GM21367 (cell line): ENCODE data around the gene ACSL1.
"Not testable (repeated sequence)": the region's sequence is repeated elsewhere in the genome, so short reads cannot be mapped to it uniquely, and the experiment has no call there.

Experiments used
- ATAC-seq: cut with Tn5 transposase; IDR thresholded peaks from one replicate; pipeline ENCODE4 v1.9.1; 2021; ENCODE audit not compliant: unreplicated experiment

Gene ACSL1

GRCh38 chr4:184793735-184794355 is 31.9 kb downstream of the ACSL1 start:
- ATAC-seq = no peak

- ATAC-seq = no peak
Observed at GRCh38 chr4:184792950-184793555, 32.7 kb downstream of the ACSL1 start.

- ATAC-seq = no peak
Observed at GRCh38 chr4:184792334-184792733, 33.4 kb downstream of the ACSL1 start.

- ATAC-seq = no peak
Observed at GRCh38 chr4:184790826-184791225, 34.9 kb downstream of the ACSL1 start.

GRCh38 chr4:184787766-184788503 is 37.8 kb downstream of the ACSL1 start:
- no peak for ATAC-seq

GRCh38 chr4:184785813-184786212 is 40.0 kb downstream of the ACSL1 start:
- ATAC-seq = no peak

GRCh38 chr4:184784628-184785257 is 41.0 kb downstream of the ACSL1 start:
- ATAC-seq = no peak

- no peak for ATAC-seq
Observed at GRCh38 chr4:184782731-184783373, 42.9 kb downstream of the ACSL1 start.

- ATAC-seq = not testable (repeated sequence)
Observed at GRCh38 chr4:184779160-184779559, 46.6 kb downstream of the ACSL1 start.

- ATAC-seq = no peak
Observed at GRCh38 chr4:184778325-184778724, 47.4 kb downstream of the ACSL1 start.

- ATAC-seq = no peak
Observed at GRCh38 chr4:184776821-184777220, 48.9 kb downstream of the ACSL1 start.

GRCh38 chr4:184775854-184776555 is 49.8 kb downstream of the ACSL1 start:
- ATAC-seq = no peak

- no peak for ATAC-seq
Observed at GRCh38 chr4:184774152-184774551, 51.6 kb downstream of the ACSL1 start.

- no peak for ATAC-seq
Observed at GRCh38 chr4:184771416-184771815, 54.4 kb downstream of the ACSL1 start.

GRCh38 chr4:184769141-184769765 is 56.5 kb downstream of the ACSL1 start:
- ATAC-seq = no peak

GRCh38 chr4:184768296-184768695 is 57.5 kb downstream of the ACSL1 start:
- ATAC-seq = no peak

- ATAC-seq = no peak
Observed at GRCh38 chr4:184766446-184766845, 59.3 kb downstream of the ACSL1 start.

GRCh38 chr4:184765473-184766340 is 60.1 kb downstream of the ACSL1 start:
- no peak for ATAC-seq

GRCh38 chr4:184764601-184765000 is 61.2 kb downstream of the ACSL1 start:
- ATAC-seq = no peak
